DOHH2 (cell line): ENCODE measurements around the gene SORL1.

Experiments used
- H3F3A ChIP-seq: fragments of 200-600 bp; sonication (generic), shearing (Covaris generic); 2 replicates; pipeline ENCODE4 v1.6.0; 2016; ENCODE audit warnings: antibody characterized with exemption, mild to moderate bottlenecking; ENCODE audit not compliant: control insufficient read depth, insufficient read depth
- H3K27ac ChIP-seq: fragments of 200-600 bp; sonication (generic); 2 replicates; pipeline ENCODE4 v1.5.1; 2014; ENCODE audit warnings: low read depth, mild to moderate bottlenecking, low read length, moderate library complexity
- H3K27me3 ChIP-seq: fragments of 200-600 bp; sonication (generic); 2 replicates; pipeline ENCODE4 v1.6.1; 2014; ENCODE audit warnings: mild to moderate bottlenecking, low read length, mixed read lengths; ENCODE audit not compliant: control insufficient read depth
- H3K36me3 ChIP-seq: fragments of 200-600 bp; sonication (generic); 2 replicates; pipeline ENCODE4 v1.6.1; 2014; ENCODE audit warnings: mild to moderate bottlenecking, low read length, moderate library complexity, mixed read lengths; ENCODE audit not compliant: control insufficient read depth
- H3K4me1 ChIP-seq: fragments of 200-600 bp; sonication (generic); 2 replicates; pipeline ENCODE4 v1.6.1; 2014; ENCODE audit warnings: mild to moderate bottlenecking, low read length, mixed read lengths; ENCODE audit not compliant: control insufficient read depth
- H3K4me2 ChIP-seq: fragments of 200-600 bp; sonication (generic); 2 replicates; pipeline ENCODE4 v1.6.0; 2014; ENCODE audit warnings: mild to moderate bottlenecking, low read length, moderate library complexity
- H3K4me3 ChIP-seq: fragments of 200-600 bp; sonication (generic); 2 replicates; pipeline ENCODE4 v1.5.1; 2014; ENCODE audit warnings: mild to moderate bottlenecking, low read length, mixed read lengths
- H3K79me2 ChIP-seq: fragments of 200-600 bp; sonication (generic); 2 replicates; pipeline ENCODE4 v1.6.1; 2014; ENCODE audit warnings: mild to moderate bottlenecking, low read length, mixed read lengths; ENCODE audit not compliant: control insufficient read depth
- H3K9me2 ChIP-seq: fragments of 200-600 bp; sonication (generic); replicated peaks from 2 replicates; pipeline ENCODE4 v1.6.1; 2014; ENCODE audit warnings: mild to moderate bottlenecking, low read length, mixed read lengths; ENCODE audit not compliant: control insufficient read depth
- H3K9me3 ChIP-seq: fragments of 200-600 bp; sonication (generic); 2 replicates; pipeline ENCODE4 v1.6.1; 2014; ENCODE audit warnings: antibody characterized with exemption, low read length, mixed read lengths; ENCODE audit not compliant: control insufficient read depth, insufficient read depth
- H4K20me1 ChIP-seq: fragments of 200-600 bp; sonication (generic); 2 replicates; pipeline ENCODE4 v1.6.0; 2014; ENCODE audit warnings: low read depth, mild to moderate bottlenecking, antibody characterized with exemption, low read length, moderate library complexity; ENCODE audit not compliant: control insufficient read depth, insufficient read depth
- CTCF ChIP-seq: fragments of 200-600 bp; sonication (generic); IDR thresholded peaks from one replicate; pipeline ENCODE4 v1.5.1; 2014; ENCODE audit warnings: antibody characterized with exemption, mild to moderate bottlenecking, low read depth, low read length; ENCODE audit not compliant: poor library complexity, severe bottlenecking
- EZH2phosphoT487 ChIP-seq: fragments of 200-600 bp; sonication (generic); IDR thresholded peaks from 2 replicates; pipeline ENCODE4 v1.6.1; 2017; ENCODE audit warnings: borderline replicate concordance, mild to moderate bottlenecking, antibody characterized with exemption, low read length, moderate library complexity, mixed read lengths

The SORL1 gene

DNA sequence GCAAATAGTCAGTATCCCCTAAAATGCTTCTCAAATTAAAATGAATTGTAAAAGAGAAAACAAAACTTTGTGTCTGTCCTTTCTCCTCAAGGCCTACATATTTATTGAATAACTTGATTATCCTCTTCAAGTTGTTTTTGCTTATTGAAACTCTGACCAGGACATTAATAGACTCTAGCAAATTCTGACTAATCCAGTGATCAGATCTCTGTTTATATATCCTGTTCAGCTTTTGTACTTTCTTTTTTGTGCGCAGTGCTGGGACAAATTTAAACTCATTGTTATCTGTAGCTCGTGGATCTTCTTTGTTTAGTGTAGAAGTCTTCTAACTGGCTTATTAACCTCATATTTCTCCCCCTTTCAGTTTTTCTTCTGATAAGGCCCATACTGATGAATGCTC is 140.6 kb downstream of the SORL1 start:
- H3F3A ChIP-seq, result peaks cover 29% of the 10 kb centered on the region
- no peak overlapping the region for H3K4me3 ChIP-seq
- no peaks in the 10 kb centered on the region for H3K27me3 ChIP-seq
- H3K9me3 ChIP-seq, result no peaks in the 10 kb centered on the region
- H4K20me1 ChIP-seq, result no peaks in the 10 kb centered on the region
- H3K79me2 ChIP-seq, result peaks cover 66% of the 10 kb centered on the region
- no peak overlapping the region for H3K4me2 ChIP-seq
- peaks cover 44% of the 10 kb centered on the region for H3K4me1 ChIP-seq
- TF ChIP-seq EZH2phosphoT487, result no peak
- no peak for TF ChIP-seq CTCF
- peaks cover 100% of the 10 kb centered on the region for H3K36me3 ChIP-seq
- no peaks in the 10 kb centered on the region for H3K9me2 ChIP-seq
- no peak overlapping the region for H3K27ac ChIP-seq

DNA sequence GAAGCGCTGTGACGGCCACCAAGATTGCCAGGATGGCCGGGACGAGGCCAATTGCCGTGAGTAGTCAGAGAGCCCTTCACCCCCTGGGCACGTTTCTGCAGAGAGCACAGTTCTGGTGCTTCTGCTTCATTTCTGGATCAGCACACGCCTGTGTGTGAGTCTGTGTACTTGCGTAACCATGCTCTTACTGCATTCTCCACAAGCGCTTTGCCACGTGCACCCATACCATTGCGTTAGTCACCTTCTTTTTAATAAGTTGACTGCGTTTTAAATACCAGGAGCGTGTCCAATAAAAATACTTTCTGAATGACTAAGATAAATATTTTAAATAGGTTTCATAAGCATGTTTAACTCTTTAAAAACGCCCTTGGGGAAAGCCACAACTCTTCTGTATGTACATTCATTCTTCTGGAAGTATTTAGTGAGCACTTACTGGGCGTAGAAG is 143.6 kb downstream of the SORL1 start:
- peaks cover 59% of the 10 kb centered on the region for H3K79me2 ChIP-seq
- no peak overlapping the region for H3K4me2 ChIP-seq

DNA sequence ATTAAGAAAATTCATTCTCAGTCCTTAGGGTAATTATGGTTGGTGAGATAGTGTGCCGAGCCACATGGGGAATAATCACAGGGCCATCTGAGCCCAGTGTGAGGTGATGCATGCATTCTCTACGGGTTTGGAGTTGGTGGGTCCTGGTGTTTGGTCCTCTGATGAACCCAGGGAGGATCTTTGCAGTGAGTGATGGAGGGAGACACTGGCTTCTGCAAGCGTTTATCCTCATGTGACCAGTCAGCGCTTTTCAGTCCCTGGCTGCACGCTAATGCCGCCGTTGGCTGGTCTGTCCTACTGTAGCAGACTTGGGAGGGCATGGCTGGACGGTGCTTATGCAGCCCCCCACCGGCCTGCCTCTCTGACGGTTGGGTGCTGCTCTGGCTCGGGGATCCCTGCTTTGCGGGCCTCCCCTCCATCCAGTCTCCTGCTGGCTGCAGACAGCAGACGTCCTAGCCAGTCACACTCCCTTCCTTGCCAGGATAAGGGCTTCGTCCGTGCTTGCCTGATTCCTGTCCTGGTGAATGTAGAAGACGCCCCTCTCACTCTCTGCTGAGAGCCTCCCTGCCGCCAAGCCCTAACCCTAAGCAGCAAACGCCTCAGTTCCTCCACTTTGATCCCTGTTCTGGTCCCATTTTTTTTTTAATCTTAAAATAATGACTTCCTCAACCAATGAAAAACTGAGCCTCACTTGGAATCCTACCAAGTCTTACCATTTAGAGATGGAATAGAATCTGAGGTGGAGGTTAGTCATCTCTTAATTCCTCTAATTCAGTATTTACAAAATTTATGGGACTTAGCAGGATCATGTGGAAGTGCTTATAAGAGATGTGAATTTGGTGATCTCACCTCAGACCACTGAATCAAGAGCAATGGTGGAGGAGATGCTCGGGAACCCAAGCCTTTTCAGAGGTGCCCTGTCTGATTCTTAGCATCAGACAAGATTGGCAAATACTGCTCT is 144.4 kb downstream of the SORL1 start:
- H3K79me2 ChIP-seq, result peaks cover 53% of the 10 kb centered on the region
- no peaks in the 10 kb centered on the region for H4K20me1 ChIP-seq
- no peak overlapping the region for H3K4me3 ChIP-seq
- no peaks in the 10 kb centered on the region for H3K9me2 ChIP-seq
- peaks cover 91% of the 10 kb centered on the region for H3K36me3 ChIP-seq
- no peaks in the 10 kb centered on the region for H3K9me3 ChIP-seq
- no peak overlapping the region for H3K4me2 ChIP-seq
- H3F3A ChIP-seq, result no peaks in the 10 kb centered on the region
- H3K4me1 ChIP-seq, result peaks cover 6% of the 10 kb centered on the region
- H3K27ac ChIP-seq, result no peak overlapping the region
- TF ChIP-seq EZH2phosphoT487 (no peak), CTCF (no peak)
- H3K27me3 ChIP-seq, result no peaks in the 10 kb centered on the region

More for the DNA sequence above, 143.6 kb downstream of the SORL1 start:
- Histone ChIP-seq H3K27ac (no peak overlapping the region), H3F3A (peaks cover 2% of the 10 kb centered on the region), H3K4me3 (no peak overlapping the region), H4K20me1 (no peaks in the 10 kb centered on the region), H3K27me3 (no peaks in the 10 kb centered on the region), H3K36me3 (peaks cover 97% of the 10 kb centered on the region), H3K9me2 (no peaks in the 10 kb centered on the region), H3K4me1 (peaks cover 13% of the 10 kb centered on the region), H3K9me3 (no peaks in the 10 kb centered on the region)
- TF ChIP-seq CTCF (no peak), EZH2phosphoT487 (no peak)
